GM19025 (cell line): ENCODE data around the gene ASS1.
"Not testable (repeated sequence)": the region's sequence is repeated elsewhere in the genome, so short reads cannot be mapped to it uniquely, and the experiment has no call there.

ENCODE experiments used
- ATAC-seq: cut with Tn5 transposase; IDR thresholded peaks from one replicate; pipeline ENCODE4 v1.9.1; 2021; ENCODE audit warnings: mild to moderate bottlenecking, low read depth, moderate library complexity; ENCODE audit not compliant: unreplicated experiment

The ASS1 gene

DNA sequence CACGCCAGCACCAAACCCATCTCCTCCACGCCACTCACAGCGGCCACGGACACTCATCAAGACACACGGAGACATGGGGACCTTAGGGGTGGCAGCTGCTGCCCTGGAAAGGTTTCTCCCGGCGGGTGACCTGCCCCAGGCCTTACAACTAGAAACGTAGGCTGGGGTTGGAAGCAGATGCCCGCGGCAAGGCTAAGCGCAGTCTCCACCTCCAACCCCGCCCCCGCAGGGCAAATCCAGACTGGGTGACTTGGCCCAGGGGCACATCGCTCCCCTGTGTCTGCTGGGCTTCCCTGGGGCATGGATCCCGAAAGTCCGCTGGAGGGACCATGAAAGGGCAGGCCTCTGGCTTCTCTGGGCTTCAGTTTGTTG, 12.0 kb upstream of the ASS1 start:
- ATAC-seq = no peak

DNA sequence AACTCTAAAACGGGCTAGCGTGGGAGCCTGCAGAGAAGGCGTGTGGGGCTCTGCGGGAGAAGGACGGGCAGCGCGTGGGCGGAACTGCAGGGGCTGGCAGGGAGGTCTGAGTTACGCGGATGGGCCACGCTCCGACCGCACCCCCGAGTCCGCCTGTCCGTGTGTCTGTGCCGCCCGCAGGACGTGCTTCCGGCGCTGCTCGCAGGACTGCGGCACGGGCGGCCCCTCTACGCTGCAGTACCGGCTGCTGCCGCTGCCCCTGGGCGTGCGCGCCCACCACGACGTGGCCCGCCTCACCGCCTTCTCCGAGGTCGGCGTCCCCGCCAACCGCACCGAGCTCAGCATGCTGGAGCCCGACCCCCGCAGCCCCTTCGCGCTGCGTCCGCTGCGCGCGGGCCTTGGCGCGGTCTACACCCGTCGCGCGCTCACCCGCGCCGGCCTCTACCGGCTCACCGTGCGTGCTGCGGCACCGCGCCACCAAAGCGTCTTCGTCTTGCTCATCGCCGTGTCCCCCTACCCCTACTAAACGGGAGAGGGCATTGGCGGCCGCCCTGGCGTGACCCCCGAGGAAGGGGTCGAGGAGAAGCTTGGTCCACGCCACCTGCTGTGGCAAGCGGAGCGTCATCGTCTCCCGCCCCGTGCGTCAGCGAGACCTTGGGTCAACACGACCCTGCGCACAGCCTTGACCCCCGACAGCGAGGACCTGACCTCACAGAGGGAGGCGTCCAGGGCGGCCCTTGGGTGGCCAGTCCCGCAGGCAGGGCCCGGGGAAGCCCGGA, 11.4 kb upstream of the ASS1 start:
- ATAC-seq = no peak

DNA sequence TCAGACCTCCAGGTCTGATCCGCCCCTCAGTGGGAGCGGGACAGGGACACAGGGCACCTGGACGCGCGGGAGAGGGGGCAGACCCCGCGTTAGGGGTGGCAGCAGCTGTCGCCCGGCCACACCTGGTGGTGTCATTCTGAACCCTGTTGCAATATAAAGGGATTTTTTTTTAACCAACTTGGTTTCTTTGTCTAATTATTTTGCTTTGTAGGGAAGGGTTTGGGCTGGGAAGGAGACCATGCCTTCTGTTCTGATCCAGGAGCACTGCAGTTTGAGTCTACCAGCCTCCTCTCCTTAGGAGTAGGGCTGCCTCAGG, 10.9 kb upstream of the ASS1 start:
- no peak for ATAC-seq

DNA sequence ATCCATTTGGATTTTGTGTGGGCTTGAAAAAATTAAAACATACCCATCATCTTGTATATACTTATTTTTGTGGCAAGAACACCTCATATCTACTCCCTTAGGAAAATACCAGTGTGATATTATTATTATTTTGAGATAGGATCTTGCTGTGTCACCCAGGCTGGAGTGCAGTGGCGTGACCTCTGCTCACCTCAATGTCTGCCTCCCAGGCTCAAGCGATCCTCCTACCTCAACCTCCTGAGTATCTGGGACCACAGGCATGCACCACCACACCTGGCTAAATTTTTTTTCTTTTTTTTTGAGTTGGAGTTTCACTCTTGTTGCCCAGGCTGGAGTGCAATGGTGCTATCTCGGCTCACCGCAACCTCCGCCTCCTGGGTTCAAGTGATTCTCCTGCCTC, 10.1 kb upstream of the ASS1 start:
- ATAC-seq = not testable (repeated sequence)

DNA sequence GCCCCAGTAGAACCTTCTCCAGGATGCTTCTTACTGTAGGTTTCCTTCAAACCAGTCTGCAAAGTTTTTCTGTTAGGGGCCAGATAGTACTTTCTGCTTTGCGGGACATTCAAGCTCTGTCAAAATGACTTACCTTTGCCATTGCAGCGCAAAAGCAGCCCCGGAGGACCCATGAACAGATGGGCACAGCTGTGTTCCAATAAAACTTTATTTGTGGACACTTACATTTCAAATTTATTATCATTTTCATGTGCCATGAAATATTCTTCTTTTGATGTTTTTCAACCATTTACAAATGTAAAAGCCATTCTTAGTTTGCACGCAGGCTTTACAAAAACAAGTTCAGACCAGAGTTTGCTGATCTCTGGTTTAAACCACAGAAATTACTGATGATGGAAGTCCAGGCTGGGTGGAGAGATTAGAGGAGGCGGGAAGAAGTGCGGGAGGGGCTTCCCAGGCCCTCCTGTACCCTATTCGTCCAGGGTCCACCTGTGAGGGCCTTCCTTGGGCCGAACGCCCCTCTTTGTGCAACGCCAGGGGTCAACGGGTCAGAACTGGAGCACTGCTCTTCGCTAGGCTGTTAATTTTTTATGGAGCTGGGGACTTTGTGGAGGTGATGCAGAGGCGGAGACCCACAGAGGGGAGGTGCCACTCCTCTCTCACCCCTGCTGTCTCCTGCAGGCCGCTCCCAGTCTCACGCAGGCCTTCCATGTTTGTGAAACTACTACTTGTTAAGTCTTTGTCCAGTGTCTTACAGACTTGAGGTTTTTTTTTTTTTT, 7.6 kb upstream of the ASS1 start:
- ATAC-seq = no peak

DNA sequence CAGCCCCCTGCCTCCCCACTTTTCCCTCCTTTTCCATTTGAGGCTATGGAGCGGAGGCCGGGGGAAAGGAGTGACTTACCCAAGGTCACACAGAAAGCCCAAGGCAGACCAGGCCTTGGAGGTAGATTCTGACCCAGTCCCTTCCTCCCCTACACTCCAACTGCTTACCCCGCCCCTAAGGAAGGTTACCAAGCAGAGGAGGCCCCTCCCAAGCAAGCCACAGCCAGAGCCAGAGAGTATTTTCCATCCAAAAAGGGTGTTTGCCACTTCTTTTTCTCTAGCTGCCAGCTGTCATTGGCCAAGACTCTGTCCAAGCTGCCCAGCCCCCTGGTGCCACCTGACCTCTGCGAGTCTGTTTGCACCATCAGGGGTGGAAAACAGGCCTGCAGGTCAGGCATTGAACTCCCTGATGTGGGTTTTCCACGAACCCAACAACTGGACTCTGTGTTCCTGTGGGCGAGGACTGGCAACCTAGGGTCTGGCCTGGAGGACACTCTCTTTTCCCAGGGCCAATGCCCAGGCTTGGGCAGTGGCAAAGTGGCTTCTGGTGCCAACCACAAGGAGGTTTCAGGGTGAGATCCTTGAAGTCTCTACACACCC, 6.3 kb upstream of the ASS1 start:
- ATAC-seq = no peak

DNA sequence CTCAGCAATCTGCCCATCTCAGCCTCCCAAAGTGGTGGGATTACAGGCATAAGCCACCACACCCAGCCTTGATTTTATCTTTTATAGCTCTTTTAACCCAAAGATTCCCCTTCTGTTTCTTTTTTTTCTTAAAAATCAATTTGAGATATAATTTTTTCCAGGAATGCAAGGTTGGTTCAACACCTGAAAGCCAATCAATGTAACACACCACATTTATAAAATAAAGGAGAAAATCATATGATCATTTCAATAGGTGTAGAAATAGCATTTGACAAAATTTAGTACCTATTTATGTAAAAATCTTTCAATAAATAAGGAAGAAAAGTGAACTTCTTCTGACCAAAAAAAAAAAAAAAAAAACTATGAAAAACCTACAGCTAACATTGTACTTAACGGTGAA, 3.7 kb upstream of the ASS1 start:
- no peak for ATAC-seq

DNA sequence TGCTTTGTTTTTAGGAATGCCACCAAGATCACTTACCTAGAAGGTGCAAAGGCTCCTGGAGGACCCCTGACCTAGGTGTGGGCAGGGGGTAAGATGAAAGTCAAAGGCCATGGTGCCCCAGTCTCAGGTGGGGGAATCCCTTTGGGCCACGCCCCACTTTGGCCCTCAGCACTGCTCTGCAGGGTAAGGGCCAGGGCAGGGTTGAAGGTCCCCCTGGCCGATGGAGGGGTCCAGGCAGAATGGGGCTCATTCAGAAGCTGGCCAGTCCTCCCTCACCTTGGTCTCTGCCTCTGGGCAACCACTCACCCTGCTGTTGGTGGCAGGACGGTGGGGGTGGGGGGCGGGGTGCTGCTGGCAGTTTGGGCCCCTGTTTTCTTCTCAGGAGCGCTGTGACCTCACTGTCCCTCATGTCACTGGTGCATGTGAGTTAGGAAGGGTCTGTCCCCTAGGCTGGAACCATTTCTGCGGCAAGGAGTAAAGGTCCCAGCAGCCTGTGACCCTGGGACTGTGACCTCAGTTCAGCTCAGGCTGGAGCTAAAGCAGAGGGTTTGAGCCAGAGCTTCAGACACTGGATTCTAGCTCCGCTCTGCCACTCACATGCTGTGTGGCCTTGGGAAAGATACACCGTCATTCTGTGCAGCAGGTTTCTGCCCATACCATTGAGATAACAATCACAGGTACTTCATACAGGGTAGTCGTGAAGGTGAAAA, 1.9 kb upstream of the ASS1 start:
- no peak for ATAC-seq

DNA sequence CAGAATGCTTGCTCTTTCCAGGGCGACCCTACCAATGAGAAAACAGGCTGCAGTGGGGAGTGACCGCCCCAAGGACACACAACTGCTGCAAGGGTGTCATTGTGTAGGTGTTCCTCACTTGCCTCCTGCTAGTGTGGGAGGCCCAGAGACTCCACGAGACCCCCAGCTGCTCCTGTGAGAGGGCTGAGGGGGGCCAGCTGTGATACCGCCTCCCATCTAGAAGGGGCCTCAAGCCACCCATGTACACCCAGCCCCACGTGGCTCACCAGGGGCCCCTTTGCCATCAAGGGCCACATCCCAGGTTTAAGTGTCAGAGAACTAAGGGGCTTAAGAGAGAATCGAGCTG, 1.3 kb upstream of the ASS1 start:
- ATAC-seq = no peak

DNA sequence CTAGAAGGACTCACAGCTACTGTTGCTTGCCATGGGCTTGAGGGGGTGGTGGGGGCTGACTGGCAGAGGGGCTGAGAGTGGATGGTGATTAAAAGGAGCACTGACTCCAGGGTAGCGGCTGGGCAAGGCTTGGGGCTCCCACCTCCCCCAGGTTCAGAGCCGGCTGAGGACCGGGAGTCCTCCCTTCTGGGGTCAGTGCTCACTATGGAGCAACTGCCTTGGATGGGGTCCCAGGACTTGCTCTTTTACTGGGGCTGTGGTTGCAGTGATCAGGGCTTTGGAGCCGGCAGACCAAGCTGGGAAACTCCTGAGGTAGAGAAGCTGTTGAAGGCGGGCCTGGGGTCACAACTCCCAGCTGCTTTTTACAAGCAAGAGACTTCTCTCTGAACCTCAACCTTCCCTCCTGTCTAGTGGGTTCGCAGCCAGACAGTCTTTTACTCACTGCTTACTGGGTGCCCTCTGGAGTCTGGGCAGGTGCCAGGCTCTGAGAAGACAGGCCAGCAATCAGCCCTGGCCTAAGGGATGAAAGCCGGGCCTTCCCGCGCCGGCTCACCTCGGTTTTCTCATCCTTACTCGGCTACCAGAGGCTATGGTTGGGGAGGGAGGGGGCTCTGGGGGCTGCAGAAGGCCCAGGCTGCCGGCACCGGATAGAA, 795 bp upstream of the ASS1 start:
- no peak for ATAC-seq

DNA sequence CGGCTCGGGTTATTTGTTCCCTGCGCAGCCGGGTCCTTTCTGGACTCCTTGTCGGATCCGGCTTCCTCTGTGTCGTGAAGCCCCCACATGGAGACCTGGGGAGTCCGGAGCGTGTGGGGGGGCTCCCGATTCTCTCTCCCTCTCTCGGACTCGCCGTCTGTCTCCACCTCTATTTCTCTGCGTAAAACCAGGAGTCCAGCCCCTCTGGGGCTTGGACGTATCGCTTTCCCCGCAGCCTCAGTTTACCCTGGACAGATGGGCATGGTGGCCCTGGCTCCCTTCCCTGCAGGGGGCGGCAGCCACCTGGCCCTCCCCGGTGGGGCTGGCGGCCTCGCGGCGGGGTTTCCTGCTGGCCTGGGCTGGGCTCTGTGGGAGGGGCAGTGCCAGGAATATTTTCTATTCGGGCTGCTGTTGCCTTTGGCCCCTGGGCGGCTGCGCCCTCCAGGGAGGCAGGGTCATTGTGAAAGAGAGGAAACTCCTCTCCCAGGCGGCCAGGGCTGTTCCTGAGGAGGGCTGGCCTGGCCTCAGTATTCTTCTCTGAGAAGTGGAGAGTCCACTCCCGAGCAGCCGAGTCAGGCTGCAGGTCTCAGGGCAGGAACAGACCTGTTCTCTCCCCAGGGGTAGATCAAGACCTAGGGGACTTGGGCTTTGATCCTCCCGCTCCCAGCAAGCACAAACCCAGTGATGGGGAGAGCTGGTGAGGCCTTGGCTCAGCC, 665 bp downstream of the ASS1 start:
- no peak for ATAC-seq

DNA sequence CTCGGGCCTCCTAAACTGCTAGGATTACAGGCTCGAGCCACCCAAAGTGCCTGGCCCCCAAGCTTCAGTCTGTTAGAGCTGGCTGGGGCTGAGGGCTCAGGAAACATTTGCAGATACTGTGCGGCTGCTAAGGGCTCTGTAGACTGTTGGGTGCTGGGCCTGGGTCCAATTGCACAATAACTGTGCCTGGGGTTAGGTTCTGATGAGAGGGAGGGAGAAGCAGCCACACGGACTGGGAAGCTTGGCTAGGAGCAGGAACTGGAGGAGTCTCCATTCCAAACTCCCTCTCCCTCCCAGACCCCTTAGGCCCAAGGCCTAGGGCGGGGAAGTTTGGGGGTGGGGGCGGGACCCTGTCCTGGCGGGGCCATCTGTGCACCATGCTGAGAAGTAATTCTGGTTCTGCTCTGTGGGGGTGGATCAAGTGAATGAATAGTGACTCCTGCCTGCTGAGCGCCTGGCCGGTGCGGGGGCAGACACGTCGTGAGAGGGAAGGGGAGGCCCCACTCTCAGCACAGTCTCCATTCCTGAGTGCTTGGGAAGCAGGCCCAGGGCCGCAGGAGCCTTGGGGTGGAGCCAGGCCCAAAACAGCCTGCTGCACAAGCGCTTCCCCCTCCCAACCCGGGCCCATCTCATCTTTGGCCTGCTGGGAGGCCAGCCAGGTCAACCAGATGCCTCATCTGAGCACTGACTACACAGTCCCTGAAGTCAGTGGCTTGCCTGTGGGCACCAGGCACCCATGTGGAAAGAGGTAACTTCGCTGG, 1.5 kb downstream of the ASS1 start:
- no peak for ATAC-seq

DNA sequence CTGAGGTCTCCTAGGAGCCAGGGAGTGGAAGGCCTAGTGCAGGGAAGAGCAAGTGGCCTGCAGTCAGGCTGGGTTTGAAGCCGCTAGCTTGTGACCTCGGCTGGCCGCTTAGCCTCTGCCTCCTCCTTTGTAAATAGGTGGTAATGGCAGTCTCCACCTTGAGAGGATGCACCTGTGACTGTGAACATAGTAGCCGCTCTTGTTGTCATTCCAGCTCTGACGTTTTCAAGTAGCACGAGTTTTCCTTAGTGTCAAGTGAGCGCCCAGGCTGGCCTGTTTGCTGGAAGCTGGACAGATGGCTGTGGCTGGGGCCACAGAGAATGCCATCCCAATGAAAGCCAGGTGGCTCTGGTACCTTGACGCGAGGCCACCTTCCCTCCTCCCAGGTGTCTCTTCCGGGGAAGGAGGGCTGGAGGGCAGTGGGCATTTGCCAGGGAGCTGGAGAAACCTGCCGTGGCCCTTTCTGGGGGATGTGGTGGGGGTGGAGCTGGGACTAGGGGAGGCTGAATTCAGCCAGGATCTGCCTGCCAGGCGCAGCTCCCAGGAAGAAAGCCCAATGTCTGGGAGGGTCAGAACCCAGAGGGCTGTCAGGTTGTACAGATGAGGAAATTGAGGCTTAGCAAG, 2.5 kb downstream of the ASS1 start:
- ATAC-seq = no peak

DNA sequence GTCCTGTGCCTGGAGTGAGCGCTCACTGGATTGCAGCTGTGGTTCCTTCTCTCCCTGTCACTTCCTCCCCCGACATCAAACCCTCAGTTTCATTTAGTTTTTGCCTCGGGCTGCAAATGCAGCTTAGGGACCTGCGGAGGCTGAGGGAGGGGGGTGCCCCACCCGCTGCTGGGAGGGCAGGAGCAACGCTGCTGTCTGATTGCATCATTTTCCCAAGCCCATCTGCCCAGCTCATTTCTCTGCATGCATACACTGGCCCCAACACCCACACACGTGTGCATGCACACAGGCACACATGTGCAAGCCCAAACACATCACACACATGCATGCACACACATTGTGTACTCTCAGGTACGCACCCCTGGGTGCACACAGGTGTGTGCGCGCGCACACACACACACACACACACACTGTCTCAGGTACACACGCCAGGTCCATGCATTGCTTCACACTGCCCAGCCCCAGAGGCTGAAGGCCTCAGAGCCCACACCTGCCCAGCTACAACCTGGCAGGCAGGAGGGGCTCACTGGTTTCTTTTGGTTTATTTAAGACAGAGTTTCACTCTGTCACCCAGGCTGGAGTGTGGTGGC, 3.4 kb downstream of the ASS1 start:
- no peak for ATAC-seq

DNA sequence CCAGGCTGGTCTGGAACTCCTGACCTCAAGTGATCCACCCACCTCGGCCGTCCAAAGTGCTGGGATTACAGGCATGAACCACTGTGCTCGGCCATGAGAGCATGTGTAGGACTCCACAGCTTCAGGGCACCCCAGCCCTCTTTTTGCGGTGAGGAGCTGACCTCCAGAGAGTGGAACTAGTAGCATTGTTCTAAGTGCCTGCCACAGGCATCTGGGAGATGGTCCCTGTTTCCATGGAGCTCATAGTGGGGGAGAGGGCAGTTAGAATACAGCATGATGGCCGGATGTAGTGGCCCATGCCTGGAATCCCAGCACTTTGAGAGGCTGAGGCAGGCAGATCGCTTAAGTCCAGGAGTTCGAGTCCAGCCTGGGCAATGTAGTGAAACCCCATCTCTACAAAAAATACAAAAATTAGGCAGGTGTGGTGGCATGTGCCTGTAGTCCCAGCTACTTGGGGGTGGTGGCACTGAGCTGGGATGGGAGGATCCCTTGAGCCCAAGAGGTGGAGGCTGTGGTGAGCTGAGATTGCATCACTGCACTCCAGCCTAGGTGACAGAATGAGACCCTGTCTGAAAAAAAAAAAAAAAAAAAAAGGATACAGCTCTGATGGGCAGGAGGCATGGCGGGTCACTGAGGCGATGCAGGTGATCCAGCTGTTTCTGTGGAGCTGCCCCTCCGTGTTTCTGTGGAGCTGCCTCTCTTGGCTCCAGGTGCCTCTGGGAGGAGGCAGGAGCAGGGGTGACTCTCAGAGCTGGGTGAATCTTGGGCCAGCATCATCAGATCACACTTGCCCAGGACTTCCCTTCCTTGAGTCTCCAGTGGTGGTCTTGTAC, 4.2 kb downstream of the ASS1 start:
- ATAC-seq = no peak

DNA sequence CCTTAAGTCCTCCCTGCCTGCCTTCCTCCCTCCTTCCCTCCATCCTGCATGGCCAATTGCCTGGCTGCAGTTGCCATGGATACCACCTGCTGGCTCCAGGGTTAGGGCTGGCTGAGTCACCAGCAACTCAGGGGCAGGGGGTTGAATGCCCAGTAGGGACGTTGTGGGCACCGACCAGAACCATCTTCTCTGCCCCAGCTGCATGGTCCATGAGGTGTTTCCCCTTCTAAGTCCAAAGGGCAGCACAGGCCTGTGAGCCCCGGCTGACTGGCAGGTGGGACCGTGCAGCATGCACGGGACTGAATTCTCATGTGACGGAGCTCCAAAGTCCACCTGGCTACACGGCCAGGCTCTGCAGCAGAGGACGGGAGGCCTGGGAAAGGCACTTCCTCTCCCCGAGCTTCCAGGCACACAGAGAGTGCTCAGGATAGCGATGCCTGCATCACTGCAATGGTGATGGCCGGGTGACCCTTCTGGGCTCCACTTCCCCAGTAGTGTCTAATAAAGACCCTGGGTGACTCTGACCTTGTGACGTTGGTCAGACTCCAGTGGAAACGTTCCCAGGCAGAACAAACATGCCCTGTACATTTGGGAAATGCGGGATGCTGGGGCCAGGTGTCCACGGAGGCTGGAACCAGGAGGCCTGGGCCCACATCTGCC, 5.7 kb downstream of the ASS1 start:
- no peak for ATAC-seq

DNA sequence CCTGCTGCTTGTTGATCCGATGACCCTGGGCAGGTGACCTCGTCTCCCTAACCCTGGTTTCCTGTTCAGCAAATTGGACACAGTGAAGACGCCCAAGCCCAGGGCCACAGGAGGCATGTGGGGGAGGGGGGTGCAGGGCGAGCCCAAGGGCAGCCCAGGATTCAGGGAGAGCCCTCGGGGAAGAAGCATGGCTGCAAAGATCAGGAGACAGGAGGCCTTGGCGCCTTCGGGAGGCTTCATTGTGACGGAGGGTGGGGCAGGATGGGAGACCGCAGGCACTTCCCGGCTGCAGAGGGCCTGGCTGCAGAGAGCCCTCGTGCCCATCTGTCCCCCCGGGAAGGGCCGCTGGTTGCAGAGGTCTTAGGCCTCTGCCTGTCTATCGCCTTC, 6.2 kb downstream of the ASS1 start:
- no peak for ATAC-seq
